Activated T-helper 17 cell treated with anti-CD3 and anti-CD28 coated beads, Interleukin-2, amount 50 U/mL, for 72 hours (primary cell): ENCODE data around the gene DACH2. TPM values are rescaled to one million over a fixed set of nuclear protein-coding genes. Genes with fewer than 3 reads are reported as not detected.

Source experiments
- ATAC-seq: fragments of 150-1000 bp; cut with Tn5 transposase; replicated peaks from 2 replicates; pipeline ENCODE4 v1.10.0; 2021; ENCODE audit warnings: mild to moderate bottlenecking, moderate library complexity
- H3K27ac Mint-ChIP-seq: one replicate; pipeline ENCODE4 v1.8.0; 2022; ENCODE audit warnings: mixed read lengths
- H3K27me3 Mint-ChIP-seq: one replicate; pipeline ENCODE4 v1.8.0; 2022; ENCODE audit warnings: mixed read lengths
- H3K36me3 Mint-ChIP-seq: one replicate; pipeline ENCODE4 v1.8.0; 2022; ENCODE audit warnings: low read depth, mild to moderate bottlenecking, mixed read lengths
- H3K4me1 Mint-ChIP-seq: one replicate; pipeline ENCODE4 v1.8.0; 2022; ENCODE audit warnings: mixed read lengths
- H3K4me3 Mint-ChIP-seq: one replicate; pipeline ENCODE4 v1.8.0; 2022; ENCODE audit warnings: mild to moderate bottlenecking, mixed read lengths
- H3K9me3 Mint-ChIP-seq: one replicate; pipeline ENCODE4 v1.8.0; 2022; ENCODE audit warnings: mixed read lengths
- total RNA-seq, 2 donors: library from RNA; stranded (reverse); gene quantifications; one replicate each; pipeline ENCODE4 v1.2.3, GENCODE V29; 2022

The DACH2 gene
- total RNA-seq, 2 donors from 2014 or later: not detected

- no peak for ATAC-seq
- Mint-ChIP-seq H3K36me3 (no peaks in the 10 kb centered on the region), H3K9me3 (peaks cover 7% of the 10 kb centered on the region), H3K27ac (no peak overlapping the region), H3K4me1 (no peaks in the 10 kb centered on the region), H3K4me3 (no peak overlapping the region), H3K27me3 (no peaks in the 10 kb centered on the region)
These were observed 657.0 kb downstream of the DACH2 start for GRCh38 chrX:86805241-86805640.

GRCh38 chrX:86806786-86807185 is 658.5 kb downstream of the DACH2 start:
- Mint-ChIP-seq H3K36me3 (no peaks in the 10 kb centered on the region), H3K27ac (no peak overlapping the region), H3K9me3 (peaks cover 7% of the 10 kb centered on the region), H3K4me3 (no peak overlapping the region), H3K27me3 (no peaks in the 10 kb centered on the region), H3K4me1 (no peaks in the 10 kb centered on the region)
- no peak for ATAC-seq

- no peaks in the 10 kb centered on the region for H3K36me3 Mint-ChIP-seq
- H3K27ac Mint-ChIP-seq: no peak overlapping the region
- peaks cover 7% of the 10 kb centered on the region for H3K9me3 Mint-ChIP-seq
- no peak for ATAC-seq
- H3K4me3 Mint-ChIP-seq: no peak overlapping the region
- no peaks in the 10 kb centered on the region for H3K27me3 Mint-ChIP-seq
- no peaks in the 10 kb centered on the region for H3K4me1 Mint-ChIP-seq
These were observed 661.4 kb downstream of the DACH2 start for GRCh38 chrX:86809651-86810050.

GRCh38 chrX:86829786-86830185 is 681.5 kb downstream of the DACH2 start:
- ATAC-seq: no peak
- Mint-ChIP-seq H3K9me3 (no peaks in the 10 kb centered on the region), H3K27ac (no peak overlapping the region), H3K4me3 (no peak overlapping the region), H3K36me3 (no peaks in the 10 kb centered on the region), H3K27me3 (no peaks in the 10 kb centered on the region), H3K4me1 (no peaks in the 10 kb centered on the region)

GRCh38 chrX:86830685-86831084 is 682.4 kb downstream of the DACH2 start:
- Mint-ChIP-seq H3K36me3 (no peaks in the 10 kb centered on the region), H3K4me3 (no peak overlapping the region), H3K9me3 (no peaks in the 10 kb centered on the region), H3K27me3 (no peaks in the 10 kb centered on the region), H3K27ac (no peak overlapping the region), H3K4me1 (no peaks in the 10 kb centered on the region)
- ATAC-seq: no peak

GRCh38 chrX:86845101-86845500 is 696.9 kb downstream of the DACH2 start:
- Mint-ChIP-seq H3K9me3 (no peaks in the 10 kb centered on the region), H3K27me3 (no peaks in the 10 kb centered on the region), H3K4me3 (no peak overlapping the region), H3K4me1 (no peaks in the 10 kb centered on the region), H3K27ac (no peak overlapping the region), H3K36me3 (no peaks in the 10 kb centered on the region)
- no peak for ATAC-seq

Other genes starting within 250 kb of the DACH2 start
- 10 to 100 TPM; 14.8 to 20.5 TPM for gene CHM, start 100.9 kb upstream of the DACH2 start, total RNA-seq